Measurements from ENCODE around the gene SGK2. TPM values are rescaled to one million over a fixed set of nuclear protein-coding genes. Genes with fewer than 3 reads are reported as not detected.

SGK2 gene
- total and polyA plus RNA-seq, 2 of the 13 experiments (the other 11 are each of a cell fraction or from before 2014, with no cell fraction given), result 6.2 to 29.4 TPM

DNA sequence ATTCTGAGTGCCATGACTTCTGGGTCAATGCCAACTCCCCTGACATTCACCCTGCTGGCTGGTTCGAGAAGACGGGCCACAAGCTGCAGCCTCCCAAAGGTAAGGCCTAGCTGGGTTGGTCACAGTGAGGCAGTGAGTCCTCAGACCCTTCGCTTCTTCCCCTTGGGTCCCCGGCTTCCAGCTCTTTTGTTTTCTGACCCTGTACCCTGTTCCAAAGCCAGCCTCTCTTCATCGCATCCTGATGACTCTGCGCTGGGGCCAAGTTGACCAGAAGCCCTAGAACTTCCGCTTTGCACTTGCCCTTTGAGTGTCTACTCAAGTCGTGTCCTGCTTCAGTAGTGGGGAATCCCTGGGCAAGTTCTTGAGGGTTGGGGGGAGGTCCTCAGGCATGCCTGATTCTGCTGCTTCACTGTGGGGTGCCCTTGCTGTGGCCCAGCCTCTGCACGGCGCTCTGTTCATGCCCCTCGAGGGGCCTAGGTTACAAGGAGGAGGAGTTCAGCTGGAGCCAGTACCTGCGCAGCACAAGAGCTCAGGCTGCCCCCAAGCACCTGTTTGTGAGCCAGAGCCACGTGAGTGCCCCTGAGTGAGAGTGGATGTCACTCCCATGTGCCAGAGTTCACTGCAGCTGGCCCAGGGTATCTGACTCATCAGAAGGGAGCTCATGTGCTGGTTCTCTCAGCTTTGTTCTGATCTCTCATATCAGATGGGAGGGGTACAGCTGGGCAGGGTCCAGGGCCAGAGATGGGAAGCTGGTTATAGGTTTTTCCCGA, 28.3 kb upstream of the SGK2 start:
- H3K27ac ChIP-seq (ENCODE audit: extremely low read length, insufficient read depth, low read length), result peak overlapping the region; percentile 65
- peak; percentile 89 for ATAC-seq
- no TSS peak for BruUV-seq (replicated peaks)
- H4K20me1 ChIP-seq (ENCODE audit: insufficient read depth, low read length), result no peaks in the 10 kb centered on the region
- H3K4me3 ChIP-seq (replicated peaks in 1 of 3; ENCODE audit: insufficient read depth in 1 of 3, low read depth in 2 of 3, low read length in 3 of 3), result no peak overlapping the region
- POLR2A ChIA-PET, result interaction anchor here (0.6 to 5.1 kb wide), 13 partner anchors 9 to 1119 kb away, joined by 3 to 40 read pairs (median 5); partner anchors contain the start of genes L3MBTL1, SGK2 and SRSF6
- CTCF ChIA-PET (ENCODE audit: low intra/inter-chr PET ratio, low total read pairs), result no interaction called here
- in situ Hi-C loops (cut with HindIII; ENCODE audit: extremely low pct_ligation_motif_present, low pct_unique_long_range_greater_than_20kb), result no loop called here
- peak; percentile 91 for DNase-seq (ENCODE audit: low spot score)
- peak; percentile 83 for FAIRE-seq
- 55% methylated on average over 12 of the region's 14 CpGs for WGBS (ENCODE audit: low lambda C conversion rate)
- no peak overlapping the region for H2AFZ ChIP-seq (ENCODE audit: low read length)
- peak overlapping the region; percentile 28; the same call in 1 of the 2 replicates for H3K9ac ChIP-seq (ENCODE audit: insufficient read depth, low read depth, low read length)
- no peaks in the 10 kb centered on the region for H3K27me3 ChIP-seq (ENCODE audit: control insufficient read depth in 1 of 2, insufficient read depth in 2 of 2, low read length in 2 of 2)
- H3K4me2 ChIP-seq (ENCODE audit: low read depth, low read length), result peak overlapping the region; percentile 42
- no peaks in the 10 kb centered on the region for H3K79me2 ChIP-seq (ENCODE audit: insufficient read depth, low read length)
- no peaks in the 10 kb centered on the region; a peak in 1 of 5 replicates for H3K36me3 ChIP-seq (replicated peaks in 1 of 2; ENCODE audit: control insufficient read depth in 1 of 2, insufficient read depth in 2 of 2, low read length in 2 of 2)
- intact Hi-C loops (cut with micrococcal nuclease; ENCODE audit: unreplicated experiment), result loop anchor here (1.0 kb wide), 1 partner anchor 53 kb away; no protein-coding TSS in a partner anchor
- H3K4me1 ChIP-seq (ENCODE audit: insufficient read depth, low read length), result peaks cover 39% of the 10 kb centered on the region
- H3K9me3 ChIP-seq (ENCODE audit: low read length), result no peaks in the 10 kb centered on the region
- TF ChIP-seq SCMH1 (CRISPR knock-in tag; IDR thresholded peaks at IDR 0.05; ENCODE audit: borderline replicate concordance) (no peak), CHCHD3 (CRISPR knock-in tag; IDR thresholded peaks at IDR 0.05) (no peak; the same call in 1 of the 2 replicates), PITX1 (CRISPR knock-in tag; IDR thresholded peaks at IDR 0.05) (peak; percentile 92), ZSCAN21 (CRISPR knock-in tag; IDR thresholded peaks at IDR 0.05; ENCODE audit: borderline replicate concordance) (peak; percentile 94), ZNF773 (CRISPR knock-in tag; IDR thresholded peaks at IDR 0.05; ENCODE audit: borderline replicate concordance) (peak; percentile 89; the same call in 1 of the 2 replicates), HDAC6 (IDR thresholded peaks at IDR 0.05; ENCODE audit: low read depth, low read length) (no peak), RCOR2 (CRISPR knock-in tag; IDR thresholded peaks at IDR 0.05) (peak; percentile 75), ZNF451 (CRISPR knock-in tag; IDR thresholded peaks at IDR 0.05) (peak; percentile 99), HES4 (CRISPR knock-in tag; IDR thresholded peaks at IDR 0.05; ENCODE audit: borderline replicate concordance) (peak; percentile 96), KDM3A (CRISPR knock-in tag; IDR thresholded peaks at IDR 0.05; ENCODE audit: low read depth) (peak; percentile 88; the same call in 1 of the 2 replicates), ZFP82 (CRISPR knock-in tag; IDR thresholded peaks at IDR 0.05; ENCODE audit: borderline replicate concordance) (no peak), MED13 (CRISPR knock-in tag; IDR thresholded peaks at IDR 0.05) (0 out of 2 replicates have a peak, but pooled peaks have one; percentile 6), SP1 (IDR thresholded peaks at IDR 0.05) (no peak), SP1 (CRISPR knock-in tag; IDR thresholded peaks at IDR 0.05) (peak; percentile 68), ZNF710 (CRISPR knock-in tag; IDR thresholded peaks at IDR 0.05; ENCODE audit: borderline replicate concordance) (peak; percentile 83; the same call in 1 of the 2 replicates)
- TF ChIP-seq, protein P1, sequence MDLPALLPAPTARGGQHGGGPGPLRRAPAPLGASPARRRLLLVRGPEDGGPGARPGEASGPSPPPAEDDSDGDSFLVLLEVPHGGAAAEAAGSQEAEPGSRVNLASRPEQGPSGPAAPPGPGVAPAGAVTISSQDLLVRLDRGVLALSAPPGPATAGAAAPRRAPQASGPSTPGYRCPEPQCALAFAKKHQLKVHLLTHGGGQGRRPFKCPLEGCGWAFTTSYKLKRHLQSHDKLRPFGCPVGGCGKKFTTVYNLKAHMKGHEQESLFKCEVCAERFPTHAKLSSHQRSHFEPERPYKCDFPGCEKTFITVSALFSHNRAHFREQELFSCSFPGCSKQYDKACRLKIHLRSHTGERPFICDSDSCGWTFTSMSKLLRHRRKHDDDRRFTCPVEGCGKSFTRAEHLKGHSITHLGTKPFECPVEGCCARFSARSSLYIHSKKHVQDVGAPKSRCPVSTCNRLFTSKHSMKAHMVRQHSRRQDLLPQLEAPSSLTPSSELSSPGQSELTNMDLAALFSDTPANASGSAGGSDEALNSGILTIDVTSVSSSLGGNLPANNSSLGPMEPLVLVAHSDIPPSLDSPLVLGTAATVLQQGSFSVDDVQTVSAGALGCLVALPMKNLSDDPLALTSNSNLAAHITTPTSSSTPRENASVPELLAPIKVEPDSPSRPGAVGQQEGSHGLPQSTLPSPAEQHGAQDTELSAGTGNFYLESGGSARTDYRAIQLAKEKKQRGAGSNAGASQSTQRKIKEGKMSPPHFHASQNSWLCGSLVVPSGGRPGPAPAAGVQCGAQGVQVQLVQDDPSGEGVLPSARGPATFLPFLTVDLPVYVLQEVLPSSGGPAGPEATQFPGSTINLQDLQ (CRISPR knock-in tag; IDR thresholded peaks at IDR 0.05), result peak; percentile 54; the same call in 1 of the 2 replicates

Data from HepG2 (cell line).